Osteocyte (in vitro differentiated cells): ENCODE data around the gene PTPRN2. TPM values are rescaled to one million over a fixed set of nuclear protein-coding genes. Genes with fewer than 3 reads are reported as not detected.

Experiments
- DNase-seq: peaks from one replicate; pipeline ENCODE4 v3.0.0; 2021; ENCODE audit warnings: mixed read lengths; ENCODE audit not compliant: unreplicated experiment; ENCODE audit errors: extremely low spot score
- H3K27ac Mint-ChIP-seq: one replicate; pipeline ENCODE4 v1.8.0; 2021; ENCODE audit warnings: mild to moderate bottlenecking, mixed read lengths; ENCODE audit not compliant: unreplicated experiment
- H3K27me3 Mint-ChIP-seq: one replicate; pipeline ENCODE4 v1.8.0; 2021; ENCODE audit warnings: mixed read lengths; ENCODE audit not compliant: unreplicated experiment
- H3K36me3 Mint-ChIP-seq: one replicate; pipeline ENCODE4 v1.8.0; 2021; ENCODE audit warnings: mixed read lengths; ENCODE audit not compliant: unreplicated experiment
- H3K4me1 Mint-ChIP-seq: one replicate; pipeline ENCODE4 v1.8.0; 2021; ENCODE audit warnings: mixed read lengths; ENCODE audit not compliant: unreplicated experiment
- H3K4me3 Mint-ChIP-seq: one replicate; pipeline ENCODE4 v1.8.0; 2021; ENCODE audit warnings: mild to moderate bottlenecking, moderate library complexity, mixed read lengths; ENCODE audit not compliant: unreplicated experiment
- H3K9me3 Mint-ChIP-seq: one replicate; pipeline ENCODE4 v1.8.0; 2021; ENCODE audit warnings: mixed read lengths; ENCODE audit not compliant: unreplicated experiment
- CTCF ChIP-seq: fragments of 200-600 bp; sonication (generic); IDR thresholded peaks from 2 replicates; pipeline ENCODE4 v1.5.0; 2021; ENCODE audit warnings: antibody characterized with exemption, mild to moderate bottlenecking, moderate library complexity
- total RNA-seq: library from RNA; stranded (reverse); gene quantifications from 2 replicates; pipeline ENCODE4 v1.2.1, GENCODE V29; 2021

PTPRN2 gene
- total RNA-seq, 1 donor from 2014 or later: 0.59 TPM

GRCh38 chr7:157856873-157857577 lies 730.6 kb downstream of the PTPRN2 start:
- no peak for TF ChIP-seq CTCF
- Mint-ChIP-seq H3K36me3 (no peaks in the 10 kb centered on the region), H3K4me3 (no peak overlapping the region), H3K27me3 (no peaks in the 10 kb centered on the region), H3K4me1 (no peaks in the 10 kb centered on the region), H3K27ac (no peak overlapping the region), H3K9me3 (peaks cover 10% of the 10 kb centered on the region)
- no peak for DNase-seq

- DNase-seq: no peak
- no peak overlapping the region for H3K4me3 Mint-ChIP-seq
- H3K27ac Mint-ChIP-seq: no peak overlapping the region
- TF ChIP-seq CTCF: no peak
- no peaks in the 10 kb centered on the region for H3K4me1 Mint-ChIP-seq
- H3K36me3 Mint-ChIP-seq: no peaks in the 10 kb centered on the region
- no peaks in the 10 kb centered on the region for H3K27me3 Mint-ChIP-seq
- H3K9me3 Mint-ChIP-seq: peaks cover 11% of the 10 kb centered on the region
Measured at GRCh38 chr7:157855452-157856213, 732.0 kb downstream of the PTPRN2 start.

- Mint-ChIP-seq H3K9me3 (peaks cover 13% of the 10 kb centered on the region), H3K4me1 (no peaks in the 10 kb centered on the region), H3K27me3 (no peaks in the 10 kb centered on the region), H3K36me3 (no peaks in the 10 kb centered on the region), H3K27ac (no peak overlapping the region), H3K4me3 (no peak overlapping the region)
- no peak for DNase-seq
- no peak for TF ChIP-seq CTCF
Measured at GRCh38 chr7:157855016-157855415, 732.6 kb downstream of the PTPRN2 start.

- TF ChIP-seq CTCF: no peak
- no peaks in the 10 kb centered on the region for H3K4me1 Mint-ChIP-seq
- H3K27ac Mint-ChIP-seq: no peak overlapping the region
- no peaks in the 10 kb centered on the region for H3K27me3 Mint-ChIP-seq
- peaks cover 2% of the 10 kb centered on the region for H3K36me3 Mint-ChIP-seq
- DNase-seq: no peak
- H3K9me3 Mint-ChIP-seq: peaks cover 13% of the 10 kb centered on the region
- H3K4me3 Mint-ChIP-seq: no peak overlapping the region
Measured at GRCh38 chr7:157854066-157854891, 733.3 kb downstream of the PTPRN2 start.

GRCh38 chr7:157853789-157854065 lies 733.9 kb downstream of the PTPRN2 start:
- Mint-ChIP-seq H3K4me1 (no peaks in the 10 kb centered on the region), H3K36me3 (peaks cover 2% of the 10 kb centered on the region), H3K27ac (no peak overlapping the region), H3K9me3 (peaks cover 13% of the 10 kb centered on the region), H3K4me3 (no peak overlapping the region), H3K27me3 (no peaks in the 10 kb centered on the region)
- no peak for TF ChIP-seq CTCF
- DNase-seq: no peak
